GM19328 (cell line): ENCODE results near the gene FEZF1.
"Not testable (repeated sequence)": the region's sequence is repeated elsewhere in the genome, so short reads cannot be mapped to it uniquely, and the experiment has no call there.

Experiments
- ATAC-seq: cut with Tn5 transposase; IDR thresholded peaks from one replicate; pipeline ENCODE4 v1.9.1; 2021; ENCODE audit warnings: mild to moderate bottlenecking, moderate library complexity; ENCODE audit not compliant: unreplicated experiment

The FEZF1 gene

DNA sequence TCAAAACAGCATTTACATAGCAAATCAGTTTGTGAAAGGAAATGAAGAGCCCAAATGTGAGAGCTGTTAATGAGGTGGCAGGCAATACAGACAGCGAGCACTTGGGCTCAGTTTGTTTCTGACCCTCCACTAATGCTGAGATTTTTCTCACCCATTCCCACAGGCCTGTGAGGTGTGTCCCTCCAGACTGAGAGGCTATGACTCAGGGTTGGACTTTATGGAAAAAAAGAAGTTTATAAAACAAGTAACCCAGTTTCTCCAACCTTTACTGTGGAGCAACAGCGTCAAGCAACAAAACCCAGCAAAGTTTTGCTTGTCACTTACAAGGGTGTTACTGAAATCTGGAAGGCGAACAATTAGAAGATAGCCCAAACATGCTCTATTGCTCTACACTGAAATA, 4.9 kb upstream of the FEZF1 start:
- ATAC-seq: no peak

DNA sequence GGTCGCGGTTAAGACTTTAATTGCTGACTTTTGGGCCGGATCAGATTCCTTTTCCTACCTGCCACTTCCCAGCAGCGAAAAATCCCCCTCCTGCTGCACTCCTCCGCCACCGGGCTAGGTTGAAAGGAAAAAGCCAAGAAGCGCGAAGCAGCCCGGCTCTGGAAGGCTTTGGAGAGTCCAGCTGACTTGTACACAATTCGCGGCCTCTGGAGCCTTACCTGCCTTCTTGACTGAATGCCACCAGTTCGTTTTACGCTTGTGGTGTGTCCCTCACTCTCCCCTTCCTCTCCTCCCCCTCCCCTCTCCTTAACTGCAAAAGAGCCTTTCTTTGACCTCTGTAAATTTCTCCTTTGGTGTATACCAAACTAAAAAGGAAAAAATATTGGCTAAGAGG, 2.7 kb upstream of the FEZF1 start:
- ATAC-seq: no peak

DNA sequence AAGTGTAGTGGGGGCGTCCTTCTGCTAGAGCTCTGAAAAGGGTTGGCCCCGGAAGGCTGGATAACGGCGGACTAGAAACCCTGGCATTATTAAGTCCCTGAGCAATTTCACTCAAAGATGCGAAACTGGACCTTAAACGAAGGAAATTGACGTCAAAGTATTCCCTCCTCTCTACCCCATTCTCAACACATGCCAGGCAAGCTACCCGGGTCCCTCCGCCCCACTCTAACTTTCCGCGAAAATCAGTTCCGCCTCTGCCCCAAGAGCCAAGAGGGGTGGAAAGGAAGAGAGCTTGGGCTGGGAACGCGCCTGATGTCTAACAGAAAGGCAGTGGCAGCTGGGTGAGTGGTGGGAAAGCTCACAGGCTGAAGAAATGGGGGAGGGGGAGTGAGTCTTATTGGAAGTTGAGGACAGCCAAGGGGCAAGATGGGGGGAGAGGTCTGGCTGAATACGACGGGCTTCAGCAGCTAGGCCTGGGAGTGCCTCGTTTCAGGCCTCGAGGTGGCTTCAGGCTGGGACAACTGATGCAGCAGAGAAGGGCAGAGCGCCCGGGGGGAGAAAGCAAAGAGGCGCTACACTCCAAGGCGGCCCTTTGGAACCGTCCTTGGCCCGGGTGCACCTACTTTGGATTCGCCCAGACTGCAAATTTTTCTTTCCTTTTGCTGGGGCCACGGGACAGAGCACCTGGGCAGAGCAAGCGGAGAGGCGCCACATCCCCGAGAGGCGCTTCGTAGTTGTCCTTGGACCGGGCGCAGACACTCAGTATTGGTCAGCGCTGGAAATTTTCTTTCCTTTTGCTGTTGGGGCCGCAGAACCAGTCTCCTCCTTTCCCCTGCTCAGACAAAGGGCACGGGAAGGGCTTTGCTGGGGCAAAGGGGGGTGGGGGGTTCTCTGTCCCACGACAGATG, 2.0 kb upstream of the FEZF1 start:
- ATAC-seq: no peak

DNA sequence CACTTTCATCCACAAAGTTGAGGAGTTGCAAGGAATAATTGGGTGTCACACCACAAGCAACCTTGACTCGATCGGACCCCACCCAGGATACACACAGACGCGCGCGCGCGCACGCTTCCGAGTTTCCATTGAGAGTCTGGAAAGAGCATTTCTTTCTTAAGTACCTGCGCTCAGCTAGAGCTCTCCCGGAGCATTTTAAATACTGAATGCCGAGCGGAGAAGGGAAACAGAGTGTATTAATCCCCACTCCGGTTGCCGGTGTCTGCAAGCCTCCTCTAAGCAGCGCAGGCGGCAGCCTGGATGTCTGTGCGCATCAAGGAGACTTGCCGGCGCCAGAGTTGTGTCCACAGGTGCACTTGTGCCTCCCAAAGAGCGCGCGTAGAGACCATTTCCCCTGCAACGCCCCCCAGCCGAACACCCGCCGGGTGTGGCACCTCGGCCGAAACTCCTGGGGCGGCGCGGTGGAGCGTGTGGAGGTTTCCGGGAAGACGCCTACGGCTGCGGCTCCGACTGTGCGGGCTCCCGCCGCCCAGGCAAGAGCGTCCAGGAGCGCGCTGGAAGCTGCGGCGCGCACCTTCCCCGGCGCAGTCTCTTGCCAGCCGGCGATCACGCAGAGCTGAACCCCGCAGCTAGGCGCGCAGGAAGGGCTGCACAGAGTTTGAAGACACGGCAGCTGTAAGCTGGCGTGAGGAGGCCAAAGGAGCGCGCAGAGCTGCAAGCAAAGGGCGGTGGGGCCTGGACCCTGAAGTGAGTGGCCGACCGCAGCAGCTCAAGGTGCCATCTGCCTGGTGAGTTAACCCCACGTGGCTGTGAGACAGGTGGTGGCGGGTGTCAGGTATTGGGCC, 1.1 kb upstream of the FEZF1 start:
- no peak for ATAC-seq

DNA sequence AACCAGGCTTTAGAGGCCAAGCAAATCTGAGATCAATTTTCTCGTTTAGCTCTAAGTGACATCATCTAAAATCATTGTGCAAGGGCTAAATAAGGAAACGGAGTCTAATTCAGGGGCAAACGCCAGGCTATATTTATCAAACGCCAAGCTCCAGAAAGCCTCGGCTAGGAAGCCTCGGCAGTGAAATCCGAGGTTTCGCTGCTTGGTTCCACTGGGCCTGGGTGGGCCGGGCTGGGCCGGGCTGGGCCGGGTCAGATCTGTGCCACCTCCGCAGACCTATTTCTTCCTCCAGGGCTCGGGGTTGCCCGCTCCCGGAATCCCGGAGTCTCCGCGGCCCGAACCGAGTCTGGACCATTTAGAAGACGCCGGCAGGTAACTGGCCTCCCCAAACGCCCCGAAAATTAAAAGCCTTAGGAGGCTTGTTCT, 459 bp upstream of the FEZF1 start:
- ATAC-seq: no peak

DNA sequence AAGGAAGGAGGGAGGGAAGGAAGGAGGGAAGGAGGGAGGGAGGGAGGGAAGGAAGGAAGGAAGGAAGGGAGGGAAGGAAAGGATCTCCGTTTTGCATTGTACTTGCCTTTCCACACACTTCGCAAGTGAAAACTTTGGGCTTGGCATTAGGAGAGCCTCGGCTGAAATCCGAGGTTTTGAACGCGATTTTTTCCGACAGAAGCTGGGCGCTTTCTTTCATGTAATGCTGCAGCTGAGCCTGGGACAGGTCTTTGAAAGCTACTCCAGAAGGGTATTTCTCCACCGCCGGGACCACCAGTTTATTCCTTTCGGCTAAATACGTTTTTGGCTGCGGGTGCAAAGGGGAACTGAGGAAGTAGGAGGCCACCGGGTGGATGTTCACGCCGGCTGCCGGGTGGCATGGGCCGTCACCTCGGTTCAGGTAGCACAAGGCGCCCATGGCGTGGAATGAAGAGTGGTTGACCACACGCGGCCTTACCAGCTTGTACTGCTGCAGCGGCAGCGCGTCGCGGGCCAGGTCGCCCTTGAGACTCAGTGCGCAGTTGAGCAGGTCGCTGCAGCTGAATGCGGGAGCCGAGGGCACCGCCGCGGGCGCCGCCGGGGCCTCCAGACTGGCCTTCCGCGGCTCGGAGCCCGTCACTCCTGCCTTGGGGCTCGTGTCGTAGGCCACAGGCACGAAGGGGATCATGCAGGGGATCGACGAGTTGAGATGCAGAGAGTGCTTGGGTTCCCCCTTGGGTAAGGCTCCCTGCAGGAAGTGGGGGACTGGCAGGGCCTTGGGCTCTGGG, 825 bp downstream of the FEZF1 start:
- no peak for ATAC-seq

DNA sequence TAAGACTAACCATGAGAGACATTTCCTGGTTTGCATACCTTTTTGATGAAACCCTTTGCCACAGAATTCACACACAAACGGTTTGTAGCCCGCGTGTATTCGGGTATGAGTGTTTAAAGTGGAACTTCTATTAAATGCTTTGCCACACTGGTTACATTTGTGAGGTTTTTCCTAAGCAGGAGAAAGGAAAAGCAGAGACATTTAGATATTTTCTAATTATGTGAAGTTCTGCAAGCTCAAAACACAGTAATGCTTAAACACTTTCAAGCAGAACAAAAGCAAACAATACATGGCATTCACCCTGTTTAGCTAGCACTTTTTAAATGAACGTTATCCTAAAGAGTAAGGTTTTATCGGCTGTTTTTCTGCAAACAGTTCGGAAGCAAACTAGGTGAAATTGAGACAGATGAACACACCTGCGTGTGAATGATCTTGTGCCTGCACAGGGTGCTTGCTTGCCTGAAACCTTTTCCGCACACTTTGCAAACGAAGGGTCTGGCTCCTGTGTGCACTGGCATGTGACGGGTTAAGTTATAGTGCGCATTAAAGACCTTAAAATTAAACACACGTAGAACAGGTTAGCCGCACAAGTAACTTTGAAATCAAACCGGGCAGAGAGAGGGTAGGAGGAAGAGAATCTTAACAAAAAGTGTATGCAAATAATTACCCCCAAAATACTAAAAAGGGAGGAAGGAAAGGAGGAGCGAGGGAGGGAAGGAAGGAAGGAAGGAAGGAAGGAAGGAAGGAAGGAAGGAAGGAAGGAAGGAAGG, 1.6 kb downstream of the FEZF1 start:
- ATAC-seq: no peak

DNA sequence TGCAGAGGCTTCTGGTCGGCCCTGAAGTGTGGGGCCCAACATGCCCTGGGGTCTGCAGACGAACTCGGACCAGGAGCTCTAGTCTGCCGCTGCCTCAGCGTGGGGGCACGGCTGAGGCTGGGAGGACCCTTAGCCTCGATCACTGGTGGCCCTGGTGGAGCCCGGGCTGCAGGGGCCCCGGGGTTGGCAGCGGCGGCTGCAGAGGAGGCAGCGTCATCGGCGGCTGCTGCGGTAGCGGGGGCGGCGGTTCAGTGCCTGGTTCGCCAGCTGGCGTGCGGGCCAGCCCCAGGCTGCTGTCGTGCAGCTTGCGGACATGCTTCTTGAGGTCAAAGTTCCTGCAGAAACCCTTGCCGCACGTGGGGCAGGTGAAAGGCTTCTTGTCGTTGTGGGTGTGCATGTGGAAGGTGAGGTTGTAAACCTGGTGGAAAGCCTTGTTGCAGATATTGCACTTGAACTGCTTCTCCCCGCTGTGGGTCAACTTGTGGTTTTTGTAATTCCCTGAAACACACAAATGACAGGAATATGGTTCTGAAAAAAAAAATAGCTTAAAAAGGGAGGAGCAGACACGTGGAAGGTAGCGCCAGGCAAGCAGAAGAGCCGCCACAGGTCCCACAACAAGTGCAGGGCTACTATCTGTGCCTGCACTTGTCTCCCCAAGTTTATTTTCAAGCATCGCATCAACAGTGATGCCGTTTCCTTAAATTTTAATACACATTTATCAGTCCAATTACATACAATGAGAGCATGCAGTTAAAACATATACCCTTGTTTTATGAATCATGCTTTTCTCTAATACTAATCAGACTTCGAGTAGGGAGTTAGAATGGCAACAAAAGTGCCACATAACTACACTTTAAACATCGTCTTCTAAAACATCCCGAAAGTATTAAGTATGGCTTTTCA, 2.4 kb downstream of the FEZF1 start:
- ATAC-seq: no peak

DNA sequence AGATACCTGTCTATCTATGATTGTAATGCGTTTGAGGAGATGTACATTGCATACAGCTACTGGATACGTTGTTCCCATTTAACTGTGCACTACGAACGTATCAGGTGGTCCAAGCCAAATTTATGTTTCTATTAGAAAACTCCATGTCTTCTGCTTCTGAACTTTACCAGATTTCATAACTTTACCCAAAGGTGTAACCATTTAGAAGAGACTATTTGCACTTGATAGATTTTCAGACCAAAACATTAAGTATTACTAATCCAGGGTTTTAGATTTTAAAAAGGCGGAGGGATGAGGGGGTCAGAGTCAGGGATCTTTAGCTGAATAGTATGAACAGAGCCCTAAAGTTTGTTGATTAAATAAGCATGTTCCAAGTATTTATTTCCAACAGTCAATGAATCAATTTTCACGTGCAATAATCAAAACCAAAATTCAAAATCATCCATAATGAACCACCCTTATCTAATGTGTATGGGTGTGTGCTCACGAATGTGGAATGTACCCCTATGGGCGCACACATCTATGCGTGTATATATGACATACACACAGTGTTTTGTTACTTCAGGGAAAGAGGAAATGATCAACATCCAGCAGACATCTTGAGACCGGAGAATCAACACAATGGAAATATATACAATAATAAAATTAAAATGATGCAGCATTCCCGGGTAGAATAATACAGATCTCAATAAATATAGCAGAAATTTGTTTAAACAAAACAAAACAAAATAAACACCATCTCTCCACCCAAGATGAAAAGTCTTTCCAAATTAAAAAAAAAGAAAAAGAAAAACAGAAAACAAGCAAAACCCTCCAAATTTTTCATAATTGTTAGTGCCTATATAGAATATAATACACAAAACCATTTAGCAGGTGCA, 3.4 kb downstream of the FEZF1 start:
- ATAC-seq: no peak

DNA sequence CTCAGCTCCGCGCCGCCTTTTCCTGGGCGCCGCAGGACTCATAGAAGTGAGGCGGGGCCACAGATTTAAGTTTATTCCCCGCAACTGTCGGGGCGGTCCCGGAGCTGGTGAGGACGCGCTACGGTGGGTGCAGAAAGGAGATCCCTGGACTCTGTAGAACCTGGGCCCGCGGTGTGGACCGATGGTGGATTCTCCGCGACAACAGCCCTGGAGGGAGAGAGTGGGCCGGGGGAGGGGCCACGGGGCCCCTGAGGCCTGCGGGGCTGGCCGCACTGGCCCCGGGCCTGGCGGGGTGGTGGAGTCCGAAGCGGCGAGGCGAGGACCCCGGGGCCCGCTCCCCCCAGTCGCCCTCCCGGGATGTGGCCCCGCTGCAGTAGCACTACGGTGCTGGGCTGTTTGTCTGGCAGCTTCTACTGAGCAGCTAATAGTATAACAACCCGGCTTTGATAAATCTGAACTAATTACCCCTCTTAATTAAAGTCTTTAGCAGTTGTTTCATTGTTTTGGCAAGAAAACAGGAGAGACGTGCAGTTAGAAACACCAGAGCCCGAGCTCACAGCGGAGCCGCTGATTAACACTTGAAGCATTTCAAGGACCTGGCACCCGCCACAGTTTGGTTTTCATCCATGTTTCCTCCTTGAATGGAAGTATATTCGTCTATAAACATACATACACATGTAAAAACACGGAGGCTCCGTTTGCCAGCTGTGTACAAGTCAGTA, 4.2 kb downstream of the FEZF1 start:
- ATAC-seq: no peak

DNA sequence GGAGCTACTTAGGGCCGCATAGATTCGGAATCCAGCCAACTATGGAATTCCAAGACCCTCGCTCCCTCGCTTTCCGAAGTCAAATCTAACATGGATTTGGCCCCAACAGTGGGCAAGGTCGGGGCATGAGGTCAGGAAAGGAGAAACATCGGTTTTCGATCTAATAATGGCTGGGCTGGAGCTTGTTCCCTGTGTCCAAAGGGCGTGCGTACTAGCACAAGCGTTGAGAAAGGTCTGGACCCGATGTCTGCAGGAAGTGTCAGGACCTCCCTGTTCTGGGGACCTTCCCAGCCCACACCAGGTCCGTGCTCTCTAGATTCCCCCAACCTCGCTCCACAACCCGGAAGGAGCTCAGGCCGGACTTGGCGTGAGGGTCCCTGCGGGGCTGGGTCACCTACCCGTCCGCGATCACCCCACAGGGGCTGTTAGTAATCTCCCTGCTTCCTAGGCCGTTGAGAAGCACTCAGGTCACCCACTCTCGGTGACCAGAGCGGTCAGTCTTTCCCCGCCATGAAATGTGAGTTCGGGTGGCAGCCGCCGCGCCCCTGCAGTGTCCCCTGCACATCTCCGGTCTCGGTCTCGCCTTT, 4.8 kb downstream of the FEZF1 start:
- no peak for ATAC-seq

DNA sequence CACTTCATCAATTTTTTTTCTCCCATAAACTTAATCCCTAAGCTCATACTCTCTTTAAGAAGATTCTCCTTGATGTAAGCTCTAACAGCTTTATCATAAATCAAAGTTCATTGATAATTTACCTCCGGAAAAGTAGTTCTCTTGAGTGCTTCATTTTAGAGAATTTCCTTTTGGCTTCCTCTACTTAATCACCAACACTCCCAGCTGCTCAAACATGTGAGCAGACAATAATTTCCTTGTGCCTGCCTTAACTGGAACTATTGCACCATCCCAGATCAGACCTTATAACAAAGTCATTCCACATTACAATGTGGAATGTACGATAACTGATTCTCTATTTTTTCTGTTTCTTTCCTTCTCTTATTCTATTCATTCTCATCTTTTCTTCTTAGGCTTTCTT, 5.9 kb downstream of the FEZF1 start:
- no peak for ATAC-seq

DNA sequence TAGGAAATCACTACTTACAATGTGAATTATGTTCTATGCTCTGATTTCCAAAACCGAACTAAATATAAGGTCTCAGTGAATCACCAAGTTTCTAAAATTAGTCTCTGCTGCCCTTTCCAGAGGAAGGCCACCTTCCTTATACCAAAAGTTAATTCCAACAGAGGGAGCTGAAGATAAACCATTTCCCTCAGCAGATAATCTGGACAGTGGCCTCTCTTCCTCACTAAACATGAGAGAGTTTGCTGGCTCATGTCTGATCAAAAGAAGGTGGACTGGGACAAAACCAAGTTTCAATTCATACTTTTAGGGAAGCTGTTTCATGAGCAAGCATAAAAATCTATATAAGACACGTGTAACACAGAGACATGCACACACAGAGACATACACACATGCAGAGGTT, 6.4 kb downstream of the FEZF1 start:
- no peak for ATAC-seq

DNA sequence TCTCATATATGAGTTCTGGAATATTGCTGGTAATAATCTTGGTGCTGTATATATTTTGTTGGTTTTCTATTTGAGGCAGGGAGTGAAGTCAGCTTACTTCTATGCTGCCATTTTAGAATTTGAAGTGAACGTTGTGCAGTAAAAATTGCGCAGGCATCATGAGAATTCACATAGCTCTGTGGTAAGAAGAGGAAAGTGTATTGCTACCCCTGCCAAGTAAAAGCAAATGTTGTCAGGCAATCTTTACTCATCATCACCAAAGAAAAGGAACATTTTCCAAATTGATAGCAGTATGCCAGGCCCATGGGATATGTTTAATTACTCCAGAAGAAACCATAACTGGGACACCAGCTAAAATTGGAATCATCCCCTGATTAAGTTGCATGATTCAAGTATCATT, 13.4 kb downstream of the FEZF1 start:
- ATAC-seq: no peak

DNA sequence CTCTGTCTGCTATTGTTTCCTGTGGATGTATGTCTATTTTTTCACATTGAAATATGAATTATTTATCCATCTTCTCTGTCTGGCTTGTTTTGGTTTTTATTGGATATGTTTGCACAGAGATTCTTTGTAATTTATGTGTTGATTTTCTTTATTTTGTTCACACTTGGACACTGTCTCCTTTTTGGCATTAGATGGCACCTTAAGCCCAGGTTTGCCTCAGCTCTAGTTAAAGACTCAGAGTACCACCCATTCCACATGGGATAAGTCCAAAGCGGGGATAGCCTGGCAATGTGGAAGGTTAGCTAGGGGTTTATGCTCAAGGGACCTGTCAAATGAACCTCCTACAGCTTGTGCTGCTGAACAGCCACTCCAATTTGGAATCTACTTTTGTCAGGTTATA, 14.1 kb downstream of the FEZF1 start:
- ATAC-seq: no peak

DNA sequence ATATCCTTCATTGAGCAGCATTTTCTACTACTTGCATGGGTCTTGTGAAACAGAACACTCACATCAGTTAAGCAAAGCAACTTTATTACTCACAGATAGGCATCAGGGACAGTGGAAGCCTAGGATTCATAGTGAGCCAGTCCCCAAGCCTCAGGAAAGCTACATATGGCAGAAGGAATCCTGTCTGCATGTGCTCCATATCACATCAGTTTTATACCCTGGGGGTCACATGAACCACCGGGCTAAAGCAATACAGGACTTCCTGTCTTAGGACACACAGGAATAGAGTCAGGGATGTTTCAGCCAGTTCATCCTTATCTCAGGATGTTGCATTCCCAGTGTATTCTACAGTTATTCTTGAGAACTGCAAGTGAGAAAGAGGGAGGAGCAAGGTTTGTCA, 15.1 kb downstream of the FEZF1 start:
- no peak for ATAC-seq

DNA sequence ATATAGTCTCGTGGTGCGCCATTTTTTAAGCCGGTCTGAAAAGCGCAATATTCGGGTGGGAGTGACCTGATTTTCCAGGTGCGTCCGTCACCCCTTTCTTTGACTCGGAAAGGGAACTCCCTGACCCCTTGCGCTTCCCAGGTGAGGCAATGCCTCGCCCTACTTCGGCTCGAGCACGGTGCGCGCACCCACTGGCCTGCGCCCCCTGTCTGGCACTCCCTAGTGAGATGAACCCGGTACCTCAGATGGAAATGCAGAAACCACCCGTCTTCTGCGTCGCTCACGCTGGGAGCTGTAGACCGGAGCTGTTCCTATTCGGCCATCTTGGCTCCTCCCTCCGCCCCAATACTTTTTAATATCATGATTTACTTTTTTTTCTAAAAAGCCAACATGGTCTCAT, 19.9 kb downstream of the FEZF1 start:
- ATAC-seq: not testable (repeated sequence)

DNA sequence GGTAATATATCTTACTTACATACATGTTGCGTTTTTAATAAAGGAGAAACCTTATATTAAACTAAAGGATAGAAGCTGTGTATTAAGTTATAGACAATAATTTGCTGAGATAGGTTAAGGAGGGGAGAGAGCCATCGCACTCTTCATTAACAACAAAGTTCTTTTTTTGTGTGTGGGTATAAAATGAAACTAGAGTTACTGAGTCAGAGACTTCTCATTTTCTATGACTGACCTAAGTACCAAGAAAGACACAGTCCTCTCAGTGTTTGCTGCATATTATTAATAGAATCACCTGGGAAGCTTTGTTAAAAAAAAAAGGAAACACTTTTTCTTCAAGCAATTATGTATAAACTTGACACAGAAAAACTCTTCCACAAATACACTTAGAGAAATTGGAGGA, 31.4 kb downstream of the FEZF1 start:
- ATAC-seq: no peak
